GM21447 (cell line): ENCODE results near the gene PLA2G2F.

ENCODE experiments used
- ATAC-seq: cut with Tn5 transposase; IDR thresholded peaks from one replicate; pipeline ENCODE4 v1.9.1; 2021; ENCODE audit not compliant: unreplicated experiment

PLA2G2F gene, protein sequence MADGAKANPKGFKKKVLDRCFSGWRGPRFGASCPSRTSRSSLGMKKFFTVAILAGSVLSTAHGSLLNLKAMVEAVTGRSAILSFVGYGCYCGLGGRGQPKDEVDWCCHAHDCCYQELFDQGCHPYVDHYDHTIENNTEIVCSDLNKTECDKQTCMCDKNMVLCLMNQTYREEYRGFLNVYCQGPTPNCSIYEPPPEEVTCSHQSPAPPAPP

DNA sequence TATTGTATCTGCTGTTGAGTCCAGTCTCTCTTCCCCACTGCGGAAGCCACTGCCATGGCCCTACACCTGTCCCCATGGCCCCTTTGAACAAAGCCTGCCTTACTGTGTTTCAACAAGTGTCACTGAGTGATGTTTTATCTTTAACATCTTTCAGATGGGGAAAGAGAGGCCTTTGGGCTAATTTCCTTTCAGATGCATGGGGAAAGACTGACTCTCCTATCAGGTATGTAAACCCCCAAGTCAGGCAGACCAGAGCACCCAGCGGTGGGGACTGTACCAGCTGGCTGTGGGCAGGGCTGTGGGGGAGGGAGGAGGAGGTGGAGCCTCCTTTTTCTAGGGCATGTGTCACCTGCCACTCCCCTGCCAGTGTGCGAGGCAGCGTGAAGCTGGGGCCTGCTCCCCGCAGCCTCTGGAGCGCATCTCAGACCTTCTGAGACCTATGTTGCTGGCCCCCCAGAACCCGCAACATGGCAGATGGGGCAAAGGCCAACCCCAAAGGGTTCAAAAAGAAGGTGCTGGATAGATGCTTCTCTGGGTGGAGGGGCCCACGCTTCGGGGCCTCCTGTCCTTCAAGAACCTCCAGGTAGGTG is at the start of gene PLA2G2F:
Gene PLA2G2F (plus strand): TSS at position 363 of the 590 bp plus-strand sequence. CDS start 105 bp downstream, at position 468.
- ATAC-seq = no peak

DNA sequence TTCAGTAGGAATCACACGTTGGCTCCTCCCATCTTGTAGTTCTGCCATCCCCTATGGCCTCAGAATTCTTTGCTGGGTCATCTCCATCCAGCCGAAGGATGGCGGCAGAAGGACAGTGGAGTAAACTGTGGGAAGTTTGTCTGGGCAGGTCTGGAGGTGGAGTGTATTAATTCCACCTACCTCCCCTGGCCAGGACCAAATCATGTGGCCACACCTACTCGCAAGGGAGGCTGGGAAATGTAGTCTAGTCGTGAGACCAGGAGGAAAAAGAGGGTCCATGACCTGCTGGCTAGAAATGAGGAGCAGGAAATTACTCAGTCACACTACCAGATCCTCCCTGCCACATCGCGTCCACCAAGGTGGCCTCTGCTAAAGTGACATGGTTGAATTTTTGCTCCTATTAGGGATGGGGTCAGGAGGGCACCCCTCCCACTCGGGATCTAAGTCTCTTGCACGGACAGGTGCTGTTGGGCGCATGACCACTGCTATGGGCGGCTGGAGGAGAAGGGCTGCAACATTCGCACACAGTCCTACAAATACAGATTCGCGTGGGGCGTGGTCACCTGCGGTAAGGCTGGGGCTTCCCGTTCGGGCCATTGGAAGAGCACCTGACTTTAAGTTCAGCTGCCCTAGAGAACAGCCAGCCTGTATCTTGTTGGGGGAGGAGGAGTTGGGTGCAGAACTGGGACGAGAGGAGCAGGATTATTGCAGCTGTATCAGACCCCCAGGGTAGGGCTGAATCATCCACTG is 49.6 kb upstream of the PLA2G2F start:
- no peak for ATAC-seq

DNA sequence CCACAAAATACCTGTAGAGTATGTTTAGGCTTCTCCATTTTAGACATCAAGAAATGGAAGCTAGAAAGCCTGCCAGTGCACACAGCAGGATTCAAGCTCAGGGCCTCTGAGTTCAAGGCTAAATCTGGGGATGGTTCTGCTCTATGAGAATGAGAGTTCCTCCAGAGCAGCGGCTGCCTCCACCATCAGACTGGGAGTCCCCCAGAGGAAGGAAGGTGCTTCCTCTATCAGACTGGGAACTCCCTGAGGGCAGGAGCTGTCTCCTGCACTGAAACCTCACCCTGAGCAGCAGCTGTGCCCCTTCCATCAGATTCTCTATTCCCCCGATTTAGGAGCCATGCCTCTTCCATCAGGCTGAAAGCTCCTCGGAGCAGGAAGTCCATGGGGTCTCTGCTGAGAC is 49.0 kb upstream of the PLA2G2F start:
- no peak for ATAC-seq

DNA sequence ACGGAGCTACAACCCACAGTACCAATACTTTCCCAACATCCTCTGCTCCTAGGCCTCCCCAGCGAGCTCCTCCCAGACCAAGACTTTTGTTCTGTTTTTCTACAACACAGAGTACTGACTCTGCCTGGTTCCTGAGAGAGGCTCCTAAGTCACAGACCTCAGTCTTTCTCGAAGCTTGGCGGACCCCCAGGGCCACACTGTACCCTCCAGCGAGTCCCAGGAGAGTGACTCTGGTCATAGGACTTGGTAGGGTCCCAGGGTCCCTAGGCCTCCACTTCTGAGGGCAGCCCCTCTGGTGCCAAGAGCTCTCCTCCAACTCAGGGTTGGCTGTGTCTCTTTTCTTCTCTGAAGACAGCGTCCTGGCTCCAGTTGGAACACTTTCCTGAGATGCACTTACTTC is 48.5 kb upstream of the PLA2G2F start:
- ATAC-seq = no peak

DNA sequence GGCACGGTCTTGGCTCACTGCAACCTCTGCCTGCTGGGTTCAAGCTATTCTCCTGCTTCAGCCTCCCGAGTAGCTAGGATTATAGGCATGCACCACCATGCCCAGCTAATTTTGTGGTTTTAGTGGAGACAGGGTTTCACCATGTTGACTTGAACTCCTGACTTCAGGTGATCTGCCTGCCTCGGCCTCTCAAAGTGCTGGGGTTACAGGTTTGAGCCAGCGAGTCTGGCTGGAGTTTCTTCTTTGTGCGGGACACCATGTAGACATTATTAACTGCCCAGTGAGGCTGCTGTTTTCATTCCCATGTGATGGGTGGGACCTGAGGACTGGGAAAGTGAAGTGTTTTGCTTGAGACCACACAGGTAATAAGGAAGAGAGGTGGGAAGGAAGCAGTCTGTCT is 45.8 kb upstream of the PLA2G2F start:
- ATAC-seq = no peak

DNA sequence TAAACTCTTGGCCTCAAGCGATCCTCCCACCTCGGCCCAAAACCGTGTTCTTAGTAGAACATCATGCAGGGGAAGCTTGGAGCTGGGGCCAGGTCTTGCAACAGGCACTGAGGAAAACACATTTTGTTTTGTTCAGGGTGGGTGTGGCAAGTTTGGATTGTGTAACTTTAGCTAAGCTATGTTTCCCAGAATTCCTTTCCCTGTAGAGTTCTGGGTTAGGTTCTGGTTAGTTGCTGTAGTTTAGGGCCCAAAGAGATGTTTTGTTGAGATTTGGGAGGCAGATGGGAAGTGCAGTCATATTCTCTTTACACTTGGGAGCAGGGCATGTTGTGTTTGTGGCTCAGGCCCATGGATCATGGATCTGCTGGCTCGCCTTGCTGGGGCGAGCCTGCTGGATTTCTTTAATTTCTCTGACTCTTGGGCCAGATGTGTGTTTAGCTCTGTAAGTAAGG is 45.2 kb upstream of the PLA2G2F start:
- ATAC-seq = no peak

DNA sequence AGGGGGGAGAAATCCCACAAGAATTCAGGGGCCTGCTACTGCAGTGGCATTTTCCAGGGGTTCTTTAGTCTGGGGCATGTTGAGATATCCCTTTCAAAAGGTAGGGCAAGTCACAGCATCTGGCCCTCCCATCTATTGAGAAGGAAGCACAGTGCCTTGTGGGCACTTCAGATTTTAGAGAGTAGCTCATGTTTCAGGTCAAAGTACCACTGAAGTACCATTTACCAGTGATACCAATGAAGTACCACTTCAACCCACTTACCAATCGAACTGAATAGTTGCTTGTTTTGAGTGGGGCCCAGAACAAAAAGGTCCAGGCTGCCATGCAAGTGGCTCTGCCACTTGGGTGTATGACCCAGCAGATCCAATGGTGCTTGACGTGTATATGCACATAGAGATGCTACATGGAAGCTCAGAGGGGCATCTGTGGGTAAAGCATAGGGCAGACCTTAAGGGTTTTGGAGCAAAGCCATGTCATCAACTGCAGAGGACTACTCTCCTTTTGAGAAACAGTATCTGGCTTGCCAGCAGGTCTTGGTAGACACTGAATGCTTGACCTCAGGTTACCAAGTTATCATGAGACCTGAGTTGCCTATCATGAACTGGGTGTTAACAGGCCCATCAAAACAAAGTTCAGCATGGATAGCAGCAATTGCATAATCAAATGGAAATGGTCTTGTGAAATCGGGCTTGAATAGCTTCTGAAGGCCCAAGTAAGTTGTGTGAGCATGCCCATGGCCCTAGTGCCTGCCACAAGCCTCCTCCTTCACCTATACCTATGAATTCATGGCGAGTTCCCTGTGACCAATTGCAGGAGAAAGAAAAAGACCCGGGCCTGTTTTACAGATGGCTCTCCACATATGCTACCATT is 43.3 kb upstream of the PLA2G2F start:
- no peak for ATAC-seq

DNA sequence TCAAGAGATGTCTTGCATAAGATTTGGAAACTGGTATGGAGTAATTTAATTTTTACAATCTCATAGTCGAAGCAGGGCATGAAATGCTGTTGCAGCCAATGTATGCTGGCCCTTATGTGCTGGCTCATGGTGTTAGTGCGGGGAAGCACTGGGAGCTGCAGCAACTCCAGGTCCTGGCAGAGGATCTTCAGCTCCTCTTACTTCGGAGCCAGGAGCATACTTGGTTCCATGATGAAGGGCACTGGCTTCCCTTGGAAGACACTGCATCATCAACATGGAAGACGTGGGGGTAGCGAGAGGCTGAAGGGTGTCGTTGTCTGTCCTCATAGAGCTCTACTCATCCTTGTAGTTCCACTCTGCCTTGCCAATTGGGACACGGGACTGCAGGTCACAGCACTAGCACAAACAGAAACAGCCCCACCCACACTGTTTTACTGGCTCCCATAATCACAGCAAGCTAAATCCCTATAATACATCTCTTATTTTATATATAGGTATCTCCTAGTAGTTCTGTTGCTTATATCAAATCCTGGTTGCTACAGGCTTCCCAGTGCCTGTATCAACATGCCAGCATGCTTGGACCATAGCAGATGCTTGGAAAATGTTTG is 42.2 kb upstream of the PLA2G2F start:
- ATAC-seq = no peak

DNA sequence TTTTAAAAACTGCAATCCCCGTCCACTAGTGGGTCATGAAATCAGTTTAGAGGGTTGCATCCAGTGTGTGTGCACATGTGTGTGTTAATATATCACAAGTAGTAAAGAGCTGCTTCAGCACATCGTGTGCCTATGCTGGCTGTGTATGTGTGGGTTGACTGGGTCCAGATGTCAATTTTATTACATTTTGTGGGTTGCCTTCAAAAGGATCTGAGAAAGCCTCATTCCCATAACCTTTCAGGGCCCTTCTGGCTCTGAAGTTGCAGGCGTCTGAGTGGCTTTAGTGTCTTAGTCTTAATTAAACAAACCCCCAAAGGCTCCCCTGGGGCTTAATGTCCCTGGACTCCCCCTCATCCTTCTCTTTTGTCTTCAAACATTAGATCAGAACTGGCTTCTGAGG is 39.6 kb upstream of the PLA2G2F start:
- ATAC-seq = no peak

DNA sequence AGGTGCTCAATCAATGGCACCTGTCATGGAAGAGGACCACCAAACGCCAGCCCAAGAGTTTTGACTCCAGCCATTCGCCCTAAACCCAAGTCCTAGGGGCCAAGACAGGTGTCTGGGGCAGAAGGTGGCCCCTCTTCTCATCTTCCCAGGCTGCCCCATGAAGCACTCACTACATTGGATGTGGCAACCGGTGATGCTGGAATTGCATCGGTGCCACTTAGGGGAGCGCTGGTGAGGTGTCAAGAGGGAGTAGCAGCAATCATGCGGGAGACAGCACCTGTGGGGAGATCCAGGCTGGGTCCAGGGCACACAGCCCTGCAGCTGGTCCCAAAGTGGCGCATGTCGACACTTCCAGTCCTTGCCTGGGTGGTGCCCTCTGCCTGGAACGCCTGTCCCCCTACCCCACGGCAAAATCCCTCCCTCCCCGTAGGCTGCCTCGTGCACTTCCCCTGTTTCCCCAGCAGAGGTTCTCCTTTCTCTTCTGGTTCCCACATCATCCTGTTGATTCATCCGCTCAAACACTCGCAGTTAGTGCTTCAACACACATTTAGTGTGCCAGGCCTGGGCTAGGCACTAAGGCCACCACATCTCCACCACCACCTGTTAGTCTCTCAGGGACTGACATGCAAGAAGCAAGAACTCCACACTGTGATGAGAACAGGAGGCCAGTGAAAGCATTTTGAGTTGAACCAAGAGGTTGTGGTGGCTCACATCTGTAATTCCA is 38.3 kb upstream of the PLA2G2F start:
- no peak for ATAC-seq

DNA sequence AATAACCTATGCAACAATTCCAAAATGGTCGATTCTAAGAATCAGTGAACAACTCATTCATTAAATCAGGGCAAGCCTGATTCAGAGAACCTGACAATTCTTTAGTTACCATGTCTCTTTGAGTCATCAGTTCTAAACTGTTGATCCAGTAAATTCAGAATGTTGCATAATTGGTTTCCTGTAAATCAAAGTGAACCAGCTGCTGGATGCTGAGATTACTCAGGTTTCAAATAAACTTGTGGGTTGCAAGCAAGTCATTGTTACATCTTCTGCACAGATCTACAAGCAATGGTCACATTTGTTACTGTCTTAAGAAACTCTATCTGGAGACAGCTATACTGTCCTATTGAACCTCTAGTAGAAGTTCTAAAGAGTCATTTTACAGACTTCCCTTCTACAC is 36.2 kb upstream of the PLA2G2F start:
- ATAC-seq = no peak

DNA sequence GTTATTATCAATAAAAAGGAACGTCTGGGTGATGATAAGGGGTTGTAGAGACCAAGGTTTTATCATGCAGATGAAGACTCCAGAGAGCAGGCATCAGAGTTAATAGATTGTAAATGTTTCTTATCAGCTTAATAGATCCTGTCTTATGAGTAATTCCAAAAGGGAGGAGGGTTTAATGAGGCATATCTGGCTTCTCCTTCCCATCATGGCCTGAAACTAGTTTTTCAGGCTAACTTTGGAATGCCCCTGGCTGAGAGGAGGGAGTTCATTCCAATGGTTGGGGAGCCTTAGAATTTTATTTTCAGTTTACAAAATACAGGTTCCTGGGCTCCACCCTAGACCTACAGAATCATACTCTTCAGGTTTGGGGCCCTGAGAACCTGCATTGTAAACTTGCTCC is 33.3 kb upstream of the PLA2G2F start:
- ATAC-seq = no peak

DNA sequence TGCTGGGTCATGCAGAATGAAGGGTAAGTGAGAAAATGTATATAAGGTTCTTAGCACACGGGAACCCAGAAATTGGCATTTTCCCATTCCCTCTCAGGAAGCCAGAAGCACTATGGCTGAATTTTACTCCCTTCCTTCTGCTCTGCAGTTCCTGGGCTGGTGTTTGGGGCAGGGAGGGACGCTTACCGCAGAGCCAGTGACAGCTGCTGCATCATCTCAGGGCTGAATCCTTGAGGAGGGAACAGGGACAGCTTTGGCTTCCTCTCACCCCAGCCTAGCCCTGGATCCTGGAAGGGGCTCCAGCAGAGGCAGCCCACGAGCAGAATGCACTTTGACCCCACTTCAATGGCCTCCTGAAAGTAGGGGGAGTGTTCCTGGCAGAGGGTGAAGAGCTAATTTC is 31.8 kb upstream of the PLA2G2F start:
- ATAC-seq = no peak

DNA sequence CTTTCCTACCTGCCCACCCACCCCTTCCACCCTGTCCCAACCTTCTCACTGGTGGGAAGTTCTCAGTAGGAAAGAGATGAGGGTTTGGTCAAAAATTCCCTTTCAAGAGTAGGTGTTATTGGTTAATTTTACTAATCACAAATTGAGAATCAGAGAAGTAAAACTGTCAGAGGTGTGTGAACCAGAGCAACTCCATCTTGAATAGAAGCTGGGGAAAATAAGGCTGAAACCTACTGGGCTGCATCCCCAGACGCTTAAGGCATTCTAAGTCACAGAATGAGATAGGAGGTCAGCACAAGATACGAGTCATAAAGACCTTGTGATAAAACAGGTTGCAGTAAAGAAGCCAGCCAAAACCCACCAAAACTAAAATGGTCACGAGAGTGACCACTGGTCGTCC is 31.3 kb upstream of the PLA2G2F start:
- no peak for ATAC-seq

DNA sequence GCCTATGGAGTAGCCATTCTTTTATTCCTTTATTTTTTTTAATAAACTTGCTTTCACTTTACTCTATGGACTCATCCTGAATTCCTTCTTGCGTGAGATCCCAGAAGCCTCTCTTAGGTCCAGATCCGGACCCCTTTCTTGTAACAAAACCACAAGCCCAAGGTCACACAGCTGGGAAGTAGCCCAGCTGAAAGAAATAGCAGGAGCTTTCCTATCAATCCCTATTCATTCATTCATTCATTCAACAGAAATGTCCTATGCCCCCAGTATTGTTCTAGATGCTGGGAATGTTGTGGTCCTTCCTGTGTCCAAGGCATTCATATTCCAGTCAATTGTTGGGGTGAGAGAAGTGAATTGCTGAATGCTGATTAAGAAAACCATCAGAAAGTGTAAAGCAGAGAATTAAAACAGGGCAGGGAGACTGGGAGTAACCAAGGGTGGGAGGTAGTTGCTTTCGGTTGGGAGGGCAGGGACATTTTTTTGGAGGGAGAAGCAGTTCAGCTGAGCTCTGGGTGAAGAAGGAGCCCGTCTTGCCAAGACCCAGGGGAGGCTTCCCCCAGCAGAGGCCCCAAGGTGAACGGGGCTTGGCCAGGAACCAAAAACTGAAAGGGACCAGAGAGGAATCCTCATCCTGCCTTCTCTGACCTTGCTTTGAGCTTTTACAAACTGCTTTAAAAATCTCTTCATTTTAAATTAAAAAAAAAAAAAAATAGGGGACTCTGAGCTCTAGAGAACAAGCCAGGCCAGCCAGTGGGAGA is 30.6 kb upstream of the PLA2G2F start:
- no peak for ATAC-seq

DNA sequence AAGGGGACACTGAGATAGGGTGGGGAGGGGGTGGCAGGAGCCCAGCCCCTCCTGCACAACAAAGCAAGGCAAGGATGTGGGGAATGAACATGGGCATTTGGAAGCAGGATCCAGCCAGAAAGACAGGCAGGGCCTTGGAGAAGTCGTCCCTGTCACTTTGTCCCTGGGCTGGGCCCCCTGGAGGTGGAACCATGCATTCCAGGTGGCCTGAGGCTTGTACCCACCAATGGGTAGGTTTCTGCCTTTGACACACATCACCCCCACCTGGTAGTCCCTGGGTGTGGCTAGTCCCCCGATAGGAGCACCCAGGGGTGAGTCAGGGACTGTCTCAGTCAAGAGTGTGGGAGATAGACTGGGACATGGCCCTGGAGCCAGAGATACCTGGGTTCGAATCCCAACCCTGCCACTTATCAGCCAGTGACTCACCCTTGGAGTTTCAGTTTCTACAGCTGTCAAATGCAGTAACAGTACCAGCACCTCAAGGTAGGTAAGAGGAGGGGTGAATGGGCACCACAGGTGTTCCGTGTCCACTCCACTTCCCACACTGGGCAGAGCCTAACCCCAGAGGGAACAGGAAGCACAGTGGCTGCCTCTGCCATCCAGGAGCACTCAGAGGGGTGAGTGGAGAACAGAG is 29.8 kb upstream of the PLA2G2F start:
- no peak for ATAC-seq

DNA sequence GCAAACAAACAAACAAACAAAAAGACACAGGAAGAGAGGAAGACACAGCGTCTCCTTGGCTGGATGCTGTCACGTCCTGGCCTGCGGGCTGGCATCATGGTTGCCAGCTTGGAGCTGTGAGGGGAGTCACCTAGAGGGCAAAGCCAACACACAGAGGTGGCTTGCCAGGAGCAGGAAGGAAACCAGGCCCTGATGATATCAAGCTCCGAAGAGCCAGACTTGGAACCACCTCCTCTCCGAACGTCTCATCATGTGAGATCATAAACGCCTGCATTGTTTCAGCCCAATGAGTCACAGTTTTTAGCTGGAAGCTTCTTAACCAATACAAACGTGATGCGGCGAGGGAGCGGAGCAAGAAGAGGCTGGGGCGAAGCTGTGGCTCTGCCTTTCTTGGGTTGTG is 28.4 kb upstream of the PLA2G2F start:
- ATAC-seq = no peak

DNA sequence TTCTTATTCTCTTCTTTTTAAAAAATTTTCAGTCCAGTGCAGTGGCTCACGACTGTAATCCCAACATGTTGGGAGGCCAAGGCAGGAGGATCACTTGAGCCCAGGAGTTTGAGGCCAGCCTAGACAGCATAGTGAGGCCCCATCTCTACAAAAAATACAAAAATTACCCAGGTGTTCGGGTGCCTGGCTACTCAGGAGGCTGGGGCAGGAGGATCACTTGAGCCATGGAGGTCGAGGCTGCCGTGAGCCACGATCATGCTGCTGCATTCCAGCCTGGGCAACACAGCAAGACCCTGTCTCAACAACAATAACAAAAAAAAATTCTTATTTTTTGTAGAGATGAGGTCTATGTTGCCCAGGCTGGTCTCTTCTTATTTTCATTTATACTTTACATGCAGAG is 27.7 kb upstream of the PLA2G2F start:
- no peak for ATAC-seq
